GM21360 (cell line): ENCODE results near the gene TFAM.

Source experiments
- ATAC-seq: cut with Tn5 transposase; IDR thresholded peaks from one replicate; pipeline ENCODE4 v1.9.1; 2021; ENCODE audit warnings: mild to moderate bottlenecking, moderate library complexity; ENCODE audit not compliant: unreplicated experiment

TFAM gene

GRCh38 chr10:58433066-58433465, 47.9 kb downstream of the TFAM start:
- ATAC-seq = no peak

- ATAC-seq = no peak
These were observed 48.4 kb downstream of the TFAM start for GRCh38 chr10:58433571-58433970.

DNA sequence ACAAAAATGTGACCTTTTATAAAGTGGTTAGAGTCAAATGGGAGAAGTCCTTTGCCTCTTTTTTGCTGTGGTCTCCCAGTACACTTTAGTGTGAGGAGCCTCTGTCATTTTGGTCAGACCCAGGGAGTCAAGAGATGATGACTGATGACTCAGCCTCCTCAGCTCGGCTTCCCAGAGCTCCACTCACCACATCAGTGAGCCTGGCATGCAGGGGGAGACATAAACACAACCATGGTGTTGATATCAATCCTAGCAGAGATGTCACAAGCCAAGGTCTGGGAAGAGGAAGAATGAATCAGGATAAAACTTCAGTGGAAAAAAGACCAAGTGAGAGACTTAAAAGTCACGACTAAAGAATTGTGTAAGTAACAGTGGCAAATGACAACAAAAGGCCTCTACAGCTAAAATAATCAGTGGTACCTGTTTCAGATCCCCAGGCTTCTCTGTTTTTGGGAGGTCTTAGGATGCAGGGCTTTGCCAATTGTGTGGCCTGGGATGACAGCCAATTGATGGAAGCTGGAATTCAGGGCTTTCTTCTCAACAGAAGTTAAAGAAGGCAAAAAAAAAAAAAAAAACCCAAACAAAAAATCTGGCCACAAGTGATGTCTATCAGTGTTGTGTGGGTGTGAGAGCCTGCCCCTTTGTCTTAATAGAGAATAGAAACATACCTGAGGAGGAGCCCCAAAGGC, 50.2 kb downstream of the TFAM start:
- ATAC-seq = no peak

- no peak for ATAC-seq
These were observed 50.9 kb downstream of the TFAM start for GRCh38 chr10:58436071-58436470.

- no peak for ATAC-seq
These were observed 53.2 kb downstream of the TFAM start for GRCh38 chr10:58438340-58438871.

DNA sequence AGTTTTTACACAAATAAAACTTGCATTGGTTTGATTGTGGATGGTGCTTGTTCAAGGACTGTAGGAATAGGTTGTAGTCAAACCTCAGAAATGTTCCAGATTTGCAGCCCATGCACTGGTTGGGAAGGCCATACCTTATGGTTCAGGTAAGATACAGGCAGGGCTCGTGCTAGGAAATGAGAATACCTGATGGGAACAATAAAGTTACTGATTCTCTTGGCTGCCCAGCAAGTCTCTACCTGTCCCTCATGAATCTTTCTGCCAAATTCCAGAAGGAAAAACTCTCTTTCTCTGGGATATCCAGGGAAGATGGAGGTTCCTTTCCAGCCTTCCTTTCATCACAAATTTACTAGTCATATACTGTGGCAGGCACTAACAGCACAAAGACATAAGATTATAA, 53.8 kb downstream of the TFAM start:
- no peak for ATAC-seq

- no peak for ATAC-seq
These were observed 54.6 kb downstream of the TFAM start for GRCh38 chr10:58439632-58440364.

DNA sequence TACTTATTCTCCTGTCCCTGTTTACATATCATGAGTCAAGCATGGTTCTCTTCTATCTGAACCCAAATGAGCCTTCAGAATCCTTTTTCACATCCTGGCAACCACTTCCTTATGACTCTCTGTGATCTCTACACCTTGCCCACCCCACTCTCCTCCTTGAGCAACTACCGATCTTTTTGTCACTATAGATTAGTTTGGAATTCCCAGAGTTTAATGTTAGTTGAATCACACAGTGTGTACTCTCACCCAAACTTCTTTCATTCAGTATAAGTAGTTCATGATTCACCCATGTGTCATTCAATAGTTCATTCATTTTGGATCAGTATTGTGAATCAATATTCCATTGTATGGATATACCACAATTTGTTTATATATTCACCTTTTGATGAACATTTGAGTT, 55.3 kb downstream of the TFAM start:
- ATAC-seq = no peak

DNA sequence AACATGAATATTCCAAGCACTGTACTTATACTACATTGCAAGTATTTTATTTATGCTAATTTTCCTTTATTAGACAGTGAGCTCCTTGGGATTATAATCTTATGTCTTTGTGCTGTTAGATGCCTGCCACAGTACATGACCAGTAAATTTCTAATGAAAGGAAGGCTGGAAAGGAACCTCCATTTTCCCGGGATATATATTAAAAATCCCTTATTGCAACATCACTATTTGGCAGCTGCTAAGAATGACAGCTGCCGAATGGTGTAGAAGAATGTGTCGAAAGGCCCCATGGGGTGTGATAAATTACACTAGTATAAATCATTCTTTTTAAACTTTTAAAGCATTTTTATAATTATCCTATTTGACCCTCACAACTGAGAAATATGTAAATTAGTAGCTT, 59.1 kb downstream of the TFAM start:
- ATAC-seq = no peak

DNA sequence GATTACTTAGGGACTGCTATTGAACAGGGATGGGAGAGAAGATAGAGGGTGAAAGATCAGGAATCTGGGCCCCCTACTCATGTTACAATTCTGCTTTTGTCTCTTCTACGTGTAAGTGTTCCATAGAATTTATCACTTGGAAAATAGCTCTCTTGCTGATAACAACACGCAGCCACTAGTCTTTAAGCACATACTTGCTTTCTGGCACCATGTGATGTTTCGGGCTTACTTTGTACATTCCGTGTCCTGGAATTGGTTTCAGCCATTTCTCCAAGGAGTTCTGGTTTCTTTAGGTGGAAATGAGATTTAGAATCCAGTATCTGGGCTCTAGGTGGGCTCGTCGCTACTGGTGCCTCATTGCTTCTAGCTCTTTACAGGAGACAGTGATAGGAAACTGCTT, 59.7 kb downstream of the TFAM start:
- no peak for ATAC-seq

GRCh38 chr10:58448121-58448935, 63.1 kb downstream of the TFAM start:
- ATAC-seq = no peak
